Coronary artery (tissue), 2 donors: ENCODE data around the gene MED20.
A peak's percentile ranks its signal among the peaks of the same experiment; 100 is the strongest.

Experiments
- DNase-seq: peaks from one replicate; pipeline ENCODE4 v3.0.0-alpha.2; 2017; ENCODE audit warnings: low spot score
- H3K27ac ChIP-seq, 2 donors: fragments of 200-600 bp; sonication (generic); one replicate each; pipeline ENCODE4 v1.5.1; 2016 to 2019
- H3K4me3 ChIP-seq: fragments of 200-600 bp; sonication (generic); 2 replicates; pipeline ENCODE4 v1.5.1; 2016; ENCODE audit warnings: mild to moderate bottlenecking, moderate library complexity
- TF ChIP-seq, protein P1 (sequence below): fragments of 200-600 bp; sonication (generic); IDR thresholded peaks from one replicate; pipeline ENCODE4 v1.5.1; 2019; ENCODE audit warnings: antibody characterized with exemption

Gene MED20

DNA sequence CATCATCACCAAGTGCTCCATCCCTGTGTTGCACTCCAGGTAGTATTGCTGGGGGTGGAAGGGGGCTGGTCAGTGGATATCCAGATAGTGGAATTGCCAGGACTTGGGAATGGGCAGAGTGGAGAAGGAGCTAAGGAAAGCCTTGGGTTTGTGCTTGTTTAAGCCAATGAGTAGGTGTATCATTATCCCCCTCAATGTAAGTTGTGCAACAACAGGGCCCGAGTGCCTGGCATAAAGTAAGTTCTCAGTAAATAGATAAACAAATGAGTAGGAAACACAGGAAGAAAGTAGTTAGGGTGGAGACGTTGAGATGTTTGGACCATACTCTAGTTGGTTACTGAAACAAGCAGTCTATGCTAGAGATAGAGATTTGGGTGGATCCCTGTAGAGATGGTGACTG, 10.9 kb upstream of the MED20 start:
- no peak for DNase-seq
- Histone ChIP-seq H3K27ac (no peak overlapping the region), H3K4me3 (no peak overlapping the region)
- TF ChIP-seq, protein P1, sequence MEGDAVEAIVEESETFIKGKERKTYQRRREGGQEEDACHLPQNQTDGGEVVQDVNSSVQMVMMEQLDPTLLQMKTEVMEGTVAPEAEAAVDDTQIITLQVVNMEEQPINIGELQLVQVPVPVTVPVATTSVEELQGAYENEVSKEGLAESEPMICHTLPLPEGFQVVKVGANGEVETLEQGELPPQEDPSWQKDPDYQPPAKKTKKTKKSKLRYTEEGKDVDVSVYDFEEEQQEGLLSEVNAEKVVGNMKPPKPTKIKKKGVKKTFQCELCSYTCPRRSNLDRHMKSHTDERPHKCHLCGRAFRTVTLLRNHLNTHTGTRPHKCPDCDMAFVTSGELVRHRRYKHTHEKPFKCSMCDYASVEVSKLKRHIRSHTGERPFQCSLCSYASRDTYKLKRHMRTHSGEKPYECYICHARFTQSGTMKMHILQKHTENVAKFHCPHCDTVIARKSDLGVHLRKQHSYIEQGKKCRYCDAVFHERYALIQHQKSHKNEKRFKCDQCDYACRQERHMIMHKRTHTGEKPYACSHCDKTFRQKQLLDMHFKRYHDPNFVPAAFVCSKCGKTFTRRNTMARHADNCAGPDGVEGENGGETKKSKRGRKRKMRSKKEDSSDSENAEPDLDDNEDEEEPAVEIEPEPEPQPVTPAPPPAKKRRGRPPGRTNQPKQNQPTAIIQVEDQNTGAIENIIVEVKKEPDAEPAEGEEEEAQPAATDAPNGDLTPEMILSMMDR, result no peak

GRCh38 chr6:41929924-41930323, 9.0 kb upstream of the MED20 start:
- Histone ChIP-seq H3K4me3 (no peak overlapping the region), H3K27ac (no peak overlapping the region)
- DNase-seq, result no peak
- TF ChIP-seq, protein P1, result no peak

DNA sequence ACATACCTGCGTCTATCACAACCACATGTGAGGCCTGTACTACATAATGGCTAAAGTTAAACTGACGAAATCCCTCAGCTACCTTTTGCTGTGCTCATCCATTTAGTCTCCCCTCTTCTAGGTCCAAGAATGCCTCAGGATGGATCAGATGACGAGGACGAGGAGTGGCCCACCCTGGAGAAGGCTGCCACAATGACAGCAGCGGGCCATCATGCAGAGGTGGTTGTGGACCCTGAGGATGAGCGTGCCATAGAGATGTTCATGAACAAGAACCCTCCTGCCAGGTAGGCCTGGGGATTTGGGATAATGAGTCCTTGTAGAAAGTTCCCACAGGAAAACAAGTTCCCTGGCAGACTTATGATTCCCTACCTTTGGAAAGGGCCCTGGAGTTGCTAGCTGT, 6.3 kb upstream of the MED20 start:
- TF ChIP-seq, protein P1, result no peak
- no peak for DNase-seq
- Histone ChIP-seq H3K27ac (no peak overlapping the region), H3K4me3 (no peak overlapping the region)

GRCh38 chr6:41922154-41922553, 1.2 kb upstream of the MED20 start:
- H3K27ac ChIP-seq, result no peak overlapping the region
- peak overlapping the region; percentile 82 for H3K4me3 ChIP-seq
- TF ChIP-seq, protein P1, result no peak
- no peak for DNase-seq

GRCh38 chr6:41921712-41921998, 716 bp upstream of the MED20 start:
- Histone ChIP-seq H3K27ac (peak overlapping the region; percentile 88 to 96), H3K4me3 (peak overlapping the region; percentile 82)
- no peak for DNase-seq
- TF ChIP-seq, protein P1, result no peak

GRCh38 chr6:41917528-41917927, 3.4 kb downstream of the MED20 start:
- H3K27ac ChIP-seq, result no peak overlapping the region
- TF ChIP-seq, protein P1, result no peak
- no peak overlapping the region for H3K4me3 ChIP-seq
- no peak for DNase-seq

DNA sequence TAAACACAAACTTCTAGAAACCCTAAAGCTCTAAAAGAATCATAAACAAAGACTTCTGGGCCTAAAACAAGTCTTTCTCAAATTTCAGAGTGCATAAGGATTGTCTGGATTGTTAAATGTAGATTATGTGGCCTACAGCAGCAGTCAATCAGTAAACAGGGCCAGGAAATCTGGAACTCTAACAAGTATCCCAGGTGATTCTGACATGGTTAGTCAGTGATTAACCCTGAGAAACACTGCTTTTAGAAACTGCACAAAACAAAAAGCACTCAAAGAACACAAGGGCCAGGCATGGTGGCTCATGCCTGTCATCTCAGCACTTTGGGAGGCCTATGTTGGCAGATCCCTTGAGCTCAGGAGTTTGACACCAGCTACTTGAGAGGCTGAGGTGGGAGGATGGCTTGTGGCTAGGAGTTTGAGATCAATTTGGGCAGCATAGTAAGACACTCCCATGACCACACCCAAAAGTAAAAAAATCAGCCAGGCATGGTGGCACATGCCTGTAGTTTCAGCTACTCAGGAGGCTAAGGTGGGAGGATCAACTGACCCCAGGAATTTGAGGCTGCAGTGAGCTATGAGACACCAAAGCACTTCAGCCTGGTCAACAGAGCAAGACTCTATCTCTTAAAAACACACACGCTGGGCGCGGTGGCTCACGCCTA, 5.9 kb downstream of the MED20 start:
- H3K27ac ChIP-seq, result no peak overlapping the region
- DNase-seq, result no peak
- H3K4me3 ChIP-seq, result no peak overlapping the region
- TF ChIP-seq, protein P1, result no peak
